Renal pelvis (tissue), 4 donors: Measurements from ENCODE around the gene CXCL13. TPM values are rescaled to one million over a fixed set of nuclear protein-coding genes. Genes with fewer than 3 reads are reported as not detected.
"Not testable (repeated sequence)": the region's sequence is repeated elsewhere in the genome, so short reads cannot be mapped to it uniquely, and the experiment has no call there.

Experiments
- DNase-seq: peaks from one replicate; pipeline ENCODE4 v3.0.0-alpha.2; 2013
- polyA plus RNA-seq, 3 donors: library from polyadenylated mRNA; unstranded; fragments of 120-200 nt; gene quantifications; one replicate each; pipeline ENCODE4 v1.2.1, GENCODE V29; 2013; ENCODE audit not compliant: insufficient read length in 3 of 3

Gene CXCL13
- polyA plus RNA-seq, 3 donors, result 0.38 to 0.56 (median 0.43) TPM

- DNase-seq, result no peak
These were observed 3.9 kb upstream of the CXCL13 start for GRCh38 chr4:77601614-77602187.

GRCh38 chr4:77613267-77613666, 7.6 kb downstream of the CXCL13 start:
- no peak for DNase-seq

- no peak for DNase-seq
These were observed 9.5 kb downstream of the CXCL13 start for GRCh38 chr4:77615153-77615552.

- no peak for DNase-seq
These were observed 11.6 kb downstream of the CXCL13 start for GRCh38 chr4:77617203-77617602.

GRCh38 chr4:77618383-77619241, 13.0 kb downstream of the CXCL13 start:
- peak; percentile 73 for DNase-seq

GRCh38 chr4:77619408-77619807, 13.8 kb downstream of the CXCL13 start:
- DNase-seq, result no peak

GRCh38 chr4:77621254-77621653, 15.6 kb downstream of the CXCL13 start:
- DNase-seq, result no peak

GRCh38 chr4:77623091-77623490, 17.5 kb downstream of the CXCL13 start:
- no peak for DNase-seq

- no peak for DNase-seq
These were observed 18.6 kb downstream of the CXCL13 start for GRCh38 chr4:77624213-77624612.

GRCh38 chr4:77625485-77625884, 19.9 kb downstream of the CXCL13 start:
- no peak for DNase-seq

- DNase-seq, result no peak
These were observed 24.3 kb downstream of the CXCL13 start for GRCh38 chr4:77629885-77630284.

- no peak for DNase-seq
These were observed 25.7 kb downstream of the CXCL13 start for GRCh38 chr4:77631276-77631675.

- DNase-seq, result no peak
These were observed 28.6 kb downstream of the CXCL13 start for GRCh38 chr4:77634132-77634785.

- no peak for DNase-seq
These were observed 29.6 kb downstream of the CXCL13 start for GRCh38 chr4:77635246-77635645.

GRCh38 chr4:77635876-77636275, 30.3 kb downstream of the CXCL13 start:
- no peak for DNase-seq

- no peak for DNase-seq
These were observed 31.3 kb downstream of the CXCL13 start for GRCh38 chr4:77636902-77637301.

- not testable (repeated sequence) for DNase-seq
These were observed 38.4 kb downstream of the CXCL13 start for GRCh38 chr4:77644069-77644468.

- DNase-seq, result no peak
These were observed 45.2 kb downstream of the CXCL13 start for GRCh38 chr4:77650787-77651186.

- no peak for DNase-seq
These were observed 46.2 kb downstream of the CXCL13 start for GRCh38 chr4:77651820-77652219.

- no peak for DNase-seq
These were observed 46.7 kb downstream of the CXCL13 start for GRCh38 chr4:77652237-77652897.

GRCh38 chr4:77653162-77653758, 47.6 kb downstream of the CXCL13 start:
- no peak for DNase-seq

- not testable (repeated sequence) for DNase-seq
These were observed 54.7 kb downstream of the CXCL13 start for GRCh38 chr4:77660318-77660717.
